DOHH2 (cell line): Measurements from ENCODE around the gene NRL.

Source experiments
- H3F3A ChIP-seq: fragments of 200-600 bp; sonication (generic), shearing (Covaris generic); 2 replicates; pipeline ENCODE4 v1.6.0; 2016; ENCODE audit warnings: antibody characterized with exemption, mild to moderate bottlenecking; ENCODE audit not compliant: control insufficient read depth, insufficient read depth
- H3K27ac ChIP-seq: fragments of 200-600 bp; sonication (generic); 2 replicates; pipeline ENCODE4 v1.5.1; 2014; ENCODE audit warnings: low read depth, mild to moderate bottlenecking, low read length, moderate library complexity
- H3K27me3 ChIP-seq: fragments of 200-600 bp; sonication (generic); 2 replicates; pipeline ENCODE4 v1.6.1; 2014; ENCODE audit warnings: mild to moderate bottlenecking, low read length, mixed read lengths; ENCODE audit not compliant: control insufficient read depth
- H3K36me3 ChIP-seq: fragments of 200-600 bp; sonication (generic); 2 replicates; pipeline ENCODE4 v1.6.1; 2014; ENCODE audit warnings: mild to moderate bottlenecking, low read length, moderate library complexity, mixed read lengths; ENCODE audit not compliant: control insufficient read depth
- H3K4me1 ChIP-seq: fragments of 200-600 bp; sonication (generic); 2 replicates; pipeline ENCODE4 v1.6.1; 2014; ENCODE audit warnings: mild to moderate bottlenecking, low read length, mixed read lengths; ENCODE audit not compliant: control insufficient read depth
- H3K4me2 ChIP-seq: fragments of 200-600 bp; sonication (generic); 2 replicates; pipeline ENCODE4 v1.6.0; 2014; ENCODE audit warnings: mild to moderate bottlenecking, low read length, moderate library complexity
- H3K4me3 ChIP-seq: fragments of 200-600 bp; sonication (generic); 2 replicates; pipeline ENCODE4 v1.5.1; 2014; ENCODE audit warnings: mild to moderate bottlenecking, low read length, mixed read lengths
- H3K79me2 ChIP-seq: fragments of 200-600 bp; sonication (generic); 2 replicates; pipeline ENCODE4 v1.6.1; 2014; ENCODE audit warnings: mild to moderate bottlenecking, low read length, mixed read lengths; ENCODE audit not compliant: control insufficient read depth
- H3K9me2 ChIP-seq: fragments of 200-600 bp; sonication (generic); replicated peaks from 2 replicates; pipeline ENCODE4 v1.6.1; 2014; ENCODE audit warnings: mild to moderate bottlenecking, low read length, mixed read lengths; ENCODE audit not compliant: control insufficient read depth
- H3K9me3 ChIP-seq: fragments of 200-600 bp; sonication (generic); 2 replicates; pipeline ENCODE4 v1.6.1; 2014; ENCODE audit warnings: antibody characterized with exemption, low read length, mixed read lengths; ENCODE audit not compliant: control insufficient read depth, insufficient read depth
- H4K20me1 ChIP-seq: fragments of 200-600 bp; sonication (generic); 2 replicates; pipeline ENCODE4 v1.6.0; 2014; ENCODE audit warnings: low read depth, mild to moderate bottlenecking, antibody characterized with exemption, low read length, moderate library complexity; ENCODE audit not compliant: control insufficient read depth, insufficient read depth
- CTCF ChIP-seq: fragments of 200-600 bp; sonication (generic); IDR thresholded peaks from one replicate; pipeline ENCODE4 v1.5.1; 2014; ENCODE audit warnings: antibody characterized with exemption, mild to moderate bottlenecking, low read depth, low read length; ENCODE audit not compliant: poor library complexity, severe bottlenecking
- EZH2phosphoT487 ChIP-seq: fragments of 200-600 bp; sonication (generic); IDR thresholded peaks from 2 replicates; pipeline ENCODE4 v1.6.1; 2017; ENCODE audit warnings: borderline replicate concordance, mild to moderate bottlenecking, antibody characterized with exemption, low read length, moderate library complexity, mixed read lengths

Gene NRL

GRCh38 chr14:24114532-24115421, at the start of gene NRL, which contains the start of gene DCAF11:
TSS of gene NRL (minus strand) at chr14:24114949. CDS start at chr14:24082848, 32,101 bp downstream.
TSS of gene DCAF11 (plus strand) at chr14:24114777. CDS start at chr14:24115595, 818 bp downstream.
- H3K4me1 ChIP-seq: peaks cover 18% of the 10 kb centered on the region
- peaks cover 24% of the 10 kb centered on the region for H3K79me2 ChIP-seq

DNA sequence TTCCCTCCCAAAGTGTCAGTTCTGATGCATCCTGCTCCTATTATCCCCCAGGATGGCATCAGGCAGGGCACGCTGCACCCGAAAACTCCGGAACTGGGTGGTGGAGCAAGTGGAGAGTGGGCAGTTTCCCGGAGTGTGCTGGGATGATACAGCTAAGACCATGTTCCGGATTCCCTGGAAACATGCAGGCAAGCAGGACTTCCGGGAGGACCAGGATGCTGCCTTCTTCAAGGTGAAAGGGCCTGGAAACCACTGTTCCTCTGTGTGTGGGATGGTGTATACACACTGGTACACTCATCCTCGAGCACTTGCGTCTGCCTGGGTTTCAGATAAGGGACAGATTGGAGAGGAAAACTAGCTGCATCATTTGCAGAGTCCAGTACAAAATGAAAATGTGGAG, 47.3 kb upstream of the NRL start:
- Histone ChIP-seq H3K9me3 (no peaks in the 10 kb centered on the region), H3K79me2 (peaks cover 7% of the 10 kb centered on the region), H3K36me3 (peaks cover 60% of the 10 kb centered on the region), H3K27me3 (no peaks in the 10 kb centered on the region), H3K4me2 (peak overlapping the region; percentile 86), H3K27ac (peak overlapping the region; percentile 65; the same call in 1 of the 2 replicates), H3F3A (no peaks in the 10 kb centered on the region), H3K4me3 (peak overlapping the region; percentile 74), H3K4me1 (peaks cover 17% of the 10 kb centered on the region), H4K20me1 (no peaks in the 10 kb centered on the region), H3K9me2 (no peaks in the 10 kb centered on the region)
- no peak for TF ChIP-seq EZH2phosphoT487
- no peak for TF ChIP-seq CTCF

More at GRCh38 chr14:24114532-24115421, at the start of gene NRL, which contains the start of gene DCAF11:
- Histone ChIP-seq H3K9me3 (no peaks in the 10 kb centered on the region), H3F3A (peaks cover 15% of the 10 kb centered on the region), H3K36me3 (peaks cover 46% of the 10 kb centered on the region), H3K27me3 (no peaks in the 10 kb centered on the region), H4K20me1 (peaks cover 4% of the 10 kb centered on the region; the same call in 1 of the 2 replicates), H3K9me2 (no peaks in the 10 kb centered on the region), H3K4me3 (peak within 1 kb of the TSS; percentile 93), H3K4me2 (peak within 1 kb of the TSS; percentile 93), H3K27ac (peak within 1 kb of the TSS; percentile 90)
- TF ChIP-seq CTCF (no peak), EZH2phosphoT487 (no peak)

GRCh38 chr14:24160850-24161804, 46.4 kb upstream of the NRL start, which contains the start of gene IRF9:
TSS of gene IRF9 (plus strand) at chr14:24161265. CDS start at chr14:24162145, 880 bp downstream.
- Histone ChIP-seq H3K4me2 (peak within 1 kb of the TSS; percentile 86), H3K4me3 (peak within 1 kb of the TSS; percentile 74), H3K9me2 (no peaks in the 10 kb centered on the region), H3K4me1 (peaks cover 17% of the 10 kb centered on the region), H3K36me3 (peaks cover 62% of the 10 kb centered on the region), H3F3A (no peaks in the 10 kb centered on the region), H3K27ac (peak within 1 kb of the TSS; percentile 65), H3K79me2 (peaks cover 7% of the 10 kb centered on the region), H4K20me1 (no peaks in the 10 kb centered on the region), H3K27me3 (no peaks in the 10 kb centered on the region), H3K9me3 (no peaks in the 10 kb centered on the region)
- TF ChIP-seq CTCF (peak; percentile 97), EZH2phosphoT487 (no peak)
